A673 (cell line): ENCODE results near the gene SERPINI2. TPM values are rescaled to one million over a fixed set of nuclear protein-coding genes. Genes with fewer than 3 reads are reported as not detected.

Source experiments
- BruUV-seq: library from RNA; stranded (reverse); fragments of 400-500 nt; replicated peaks from 2 replicates; lab custom pipeline; 2021; lab: Mats Ljungman, UMichigan
- CTCF ChIA-PET: fragments of 300-600 bp; sonication (Branson Sonifier 250); formaldehyde crosslinking; loops from one replicate; lab custom pipeline; 2022; ENCODE audit warnings: antibody characterized with exemption; lab: Charles Lee
- POLR2A ChIA-PET: fragments of 300-600 bp; sonication (Branson Sonifier 250); formaldehyde crosslinking; loops from one replicate; lab custom pipeline; 2022; ENCODE audit warnings: antibody characterized with exemption; ENCODE audit not compliant: low non-redundant PET; lab: Charles Lee
- DNase-seq: peaks from one replicate; pipeline ENCODE4 v3.0.0-alpha.2; 2015; ENCODE audit warnings: low spot score
- H3K27ac ChIP-seq: fragments of 200-600 bp; sonication (generic); 2 replicates; pipeline ENCODE4 v1.5.1; 2016; ENCODE audit warnings: mixed run types, low read depth, mild to moderate bottlenecking, mixed read lengths, antibody characterized with exemption, low read length; ENCODE audit not compliant: poor library complexity, severe bottlenecking
- H3K27me3 ChIP-seq: fragments of 200-600 bp; sonication (generic); replicated peaks from 2 replicates; pipeline ENCODE4 v1.6.1; 2017; ENCODE audit warnings: mixed run types, low read depth, mild to moderate bottlenecking, mixed read lengths, antibody characterized with exemption, low read length; ENCODE audit not compliant: insufficient read depth, poor library complexity
- H3K36me3 ChIP-seq: fragments of 200-600 bp; sonication (generic); 2 replicates; pipeline ENCODE4 v1.6.1; 2016; ENCODE audit warnings: mixed run types, mild to moderate bottlenecking, mixed read lengths, antibody characterized with exemption, low read length; ENCODE audit not compliant: insufficient read depth, poor library complexity, severe bottlenecking
- H3K4me1 ChIP-seq: fragments of 200-600 bp; sonication (generic); 2 replicates; pipeline ENCODE4 v1.6.1; 2017; ENCODE audit warnings: mixed run types, mild to moderate bottlenecking, mixed read lengths, antibody characterized with exemption, low read length; ENCODE audit not compliant: insufficient read depth, poor library complexity, severe bottlenecking
- H3K4me3 ChIP-seq: fragments of 200-600 bp; sonication (generic); 2 replicates; pipeline ENCODE4 v1.5.1; 2016; ENCODE audit warnings: low read depth, mixed run types, mild to moderate bottlenecking, mixed read lengths, low read length; ENCODE audit not compliant: poor library complexity, severe bottlenecking
- H3K9me3 ChIP-seq: fragments of 200-600 bp; sonication (generic); 2 replicates; pipeline ENCODE4 v1.6.1; 2016; ENCODE audit warnings: mixed run types, low read depth, mild to moderate bottlenecking, mixed read lengths, antibody characterized with exemption, low read length; ENCODE audit not compliant: poor library complexity, severe bottlenecking
- EZH2 ChIP-seq: fragments of 200-600 bp; sonication (generic); IDR thresholded peaks from 2 replicates; pipeline ENCODE4 v1.6.1; 2017; ENCODE audit warnings: borderline replicate concordance, low read depth, mild to moderate bottlenecking, mixed read lengths, antibody characterized with exemption, low read length; ENCODE audit not compliant: poor library complexity, severe bottlenecking
- intact Hi-C: fragments of 100-400 bp; cut with micrococcal nuclease; formaldehyde crosslinking; loops from one replicate; pipeline ENCODE4 v1.10.0; 2022; ENCODE audit not compliant: unreplicated experiment
- total RNA-seq: library from RNA; stranded (reverse); gene quantifications from 2 replicates; pipeline ENCODE4 v1.2.3, GENCODE V29; 2021
- TF ChIP-seq, protein P1 (sequence below): fragments of 300-800, 200-600 bp; sonication (generic); conservative IDR thresholded peaks from 2 replicates; pipeline ENCODE4 v1.5.1; 2017; ENCODE audit warnings: low read depth, mild to moderate bottlenecking, antibody characterized with exemption, low read length, moderate library complexity, mixed read lengths

Gene SERPINI2
- total RNA-seq, 1 experiment from 2014 or later, result not detected

DNA sequence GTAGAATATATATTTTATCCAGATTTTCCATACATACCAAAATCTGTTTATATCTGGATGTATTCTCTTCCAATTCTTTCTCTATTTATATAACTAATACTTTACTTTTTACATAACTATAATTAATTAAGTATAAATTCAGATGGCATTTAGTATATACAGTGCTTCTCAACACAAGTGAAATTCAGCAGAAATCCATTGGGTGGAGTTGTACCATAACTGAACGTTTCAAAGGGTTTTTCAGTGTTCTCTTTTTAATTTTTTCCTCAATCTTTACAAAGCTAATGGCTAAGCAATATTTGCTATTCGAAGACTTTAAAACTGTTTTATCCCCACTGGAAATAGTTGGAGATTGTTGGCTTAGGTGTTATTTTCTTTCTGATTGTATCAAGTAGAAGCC, 79.8 kb downstream of the SERPINI2 start:
- intact Hi-C loops, result no loop called here
- DNase-seq, result no peak
- Histone ChIP-seq H3K9me3 (no peaks in the 10 kb centered on the region), H3K4me3 (no peak overlapping the region), H3K4me1 (no peaks in the 10 kb centered on the region), H3K36me3 (no peaks in the 10 kb centered on the region), H3K27me3 (no peaks in the 10 kb centered on the region), H3K27ac (no peak overlapping the region)
- ChIA-PET POLR2A (no interaction called here), CTCF (no interaction called here)
- no peak for TF ChIP-seq EZH2
- TF ChIP-seq, protein P1, sequence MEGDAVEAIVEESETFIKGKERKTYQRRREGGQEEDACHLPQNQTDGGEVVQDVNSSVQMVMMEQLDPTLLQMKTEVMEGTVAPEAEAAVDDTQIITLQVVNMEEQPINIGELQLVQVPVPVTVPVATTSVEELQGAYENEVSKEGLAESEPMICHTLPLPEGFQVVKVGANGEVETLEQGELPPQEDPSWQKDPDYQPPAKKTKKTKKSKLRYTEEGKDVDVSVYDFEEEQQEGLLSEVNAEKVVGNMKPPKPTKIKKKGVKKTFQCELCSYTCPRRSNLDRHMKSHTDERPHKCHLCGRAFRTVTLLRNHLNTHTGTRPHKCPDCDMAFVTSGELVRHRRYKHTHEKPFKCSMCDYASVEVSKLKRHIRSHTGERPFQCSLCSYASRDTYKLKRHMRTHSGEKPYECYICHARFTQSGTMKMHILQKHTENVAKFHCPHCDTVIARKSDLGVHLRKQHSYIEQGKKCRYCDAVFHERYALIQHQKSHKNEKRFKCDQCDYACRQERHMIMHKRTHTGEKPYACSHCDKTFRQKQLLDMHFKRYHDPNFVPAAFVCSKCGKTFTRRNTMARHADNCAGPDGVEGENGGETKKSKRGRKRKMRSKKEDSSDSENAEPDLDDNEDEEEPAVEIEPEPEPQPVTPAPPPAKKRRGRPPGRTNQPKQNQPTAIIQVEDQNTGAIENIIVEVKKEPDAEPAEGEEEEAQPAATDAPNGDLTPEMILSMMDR, result peak; percentile 27; the same call in 1 of the 2 replicates
- BruUV-seq, result no TSS peak

Other genes starting within 250 kb of the SERPINI2 start
- not detected in 2 replicates for gene ZBBX, start 93.7 kb downstream of the SERPINI2 start, total RNA-seq
- gene WDR49, start 179.9 kb upstream of the SERPINI2 start, total RNA-seq, result not detected in 2 replicates